ENCODE results near the gene FHIT. TPM values are rescaled to one million over a fixed set of nuclear protein-coding genes. Genes with fewer than 3 reads are reported as not detected.

Gene FHIT
- total and polyA plus RNA-seq, 2 of the 4 experiments (the other 2 are of a cell fraction) = 0.07 TPM; not detected in 1

GRCh38 chr3:61173676-61174075 is 77.6 kb downstream of the FHIT start:
- dilution Hi-C loops (cut with HindIII; ENCODE audit: low sequenced_read_pairs, unreplicated experiment) (no loop called here), in situ Hi-C loops (cut with MboI; ENCODE audit: low sequenced_read_pairs) (no loop called here), intact Hi-C loops (cut with micrococcal nuclease) (no loop called here)
- Histone ChIP-seq H3K4me1 (ENCODE audit: control insufficient read depth, insufficient read depth, low read length) (no peaks in the 10 kb centered on the region), H2BK120ac (ENCODE audit: low read depth, low read length) (no peak overlapping the region), H3K27ac (ENCODE audit: insufficient read depth, low read length) (no peak overlapping the region), H4K20me1 (ENCODE audit: insufficient read depth, low read length) (no peaks in the 10 kb centered on the region), H4K8ac (ENCODE audit: low read depth in 2 of 2, low read length in 2 of 2) (no peak overlapping the region), H3K4ac (ENCODE audit: low read depth, low read length) (no peak overlapping the region), H2BK20ac (ENCODE audit: low read depth, low read length) (no peak overlapping the region), H3K4me2 (ENCODE audit: low read depth, low read length) (no peak overlapping the region), H3K9me3 (ENCODE audit: control insufficient read depth, insufficient read depth, low read length) (no peaks in the 10 kb centered on the region), H4K91ac (ENCODE audit: insufficient read depth, low read depth, low read length) (no peak overlapping the region), H3K9ac (ENCODE audit: low read depth, low read length) (no peak overlapping the region), H2BK15ac (ENCODE audit: low read depth, low read length) (no peak overlapping the region), H3K14ac (replicated peaks; ENCODE audit: low read depth, low read length) (no peak overlapping the region), H3K9me1 (ENCODE audit: insufficient read depth, low read length) (no peaks in the 10 kb centered on the region), H3K23ac (ENCODE audit: low read depth, low read length) (no peak overlapping the region), H4K5ac (ENCODE audit: low read depth, low read length) (no peak overlapping the region), H2AK9ac (replicated peaks; ENCODE audit: low read depth, low read length, poor library complexity) (no peak overlapping the region), H3K56ac (ENCODE audit: extremely low read depth, insufficient read depth, low read length) (no peak overlapping the region), H3K36me3 (ENCODE audit: control insufficient read depth, insufficient read depth, low read length) (no peaks in the 10 kb centered on the region), H3K27me3 (ENCODE audit: control insufficient read depth, insufficient read depth, low read length) (no peaks in the 10 kb centered on the region), H2BK5ac (ENCODE audit: low read depth, low read length, poor library complexity, severe bottlenecking) (no peak overlapping the region), H3K79me1 (ENCODE audit: low read depth in 1 of 2, low read length in 2 of 2) (no peaks in the 10 kb centered on the region), H3K4me3 (ENCODE audit: insufficient read depth, low read depth, low read length) (no peak overlapping the region), H3K18ac (ENCODE audit: low read depth, low read length) (no peak overlapping the region), H2AFZ (replicated peaks; ENCODE audit: low read length, poor library complexity) (no peak overlapping the region), H2AK5ac (ENCODE audit: low read depth, low read length) (no peak overlapping the region)
- ChIA-PET POLR2A (ENCODE audit: unreplicated experiment) (no interaction called here), CTCF (interaction anchor here (1.1 kb wide), 1 partner anchor 19 kb away, joined by 4 read pairs; no protein-coding TSS in a partner anchor)
- no peak for DNase-seq
- no TSS peak for BruUV-seq (replicated peaks)
- TF ChIP-seq NFE2L2 (IDR thresholded peaks at IDR 0.05; ENCODE audit: low read depth, low read length) (no peak), USF2 (IDR thresholded peaks at IDR 0.05; ENCODE audit: low read depth, low read length) (no peak), RCOR1 (IDR thresholded peaks at IDR 0.05; ENCODE audit: insufficient replicate concordance, low read length) (no peak), FOS (IDR thresholded peaks at IDR 0.05; ENCODE audit: low read depth, low read length) (no peak), RAD21 (IDR thresholded peaks at IDR 0.05; ENCODE audit: low read length) (no peak), ELK1 (IDR thresholded peaks at IDR 0.05; ENCODE audit: borderline replicate concordance, low read depth, low read length) (no peak), POLR2A (IDR thresholded peaks at IDR 0.05; ENCODE audit: low read depth, low read length) (no peak), SMC3 (IDR thresholded peaks at IDR 0.05; ENCODE audit: low read depth, low read length) (no peak), CTCF (conservative IDR thresholded peaks at IDR 0.05; ENCODE audit: low read depth, low read length) (no peak), MXI1 (IDR thresholded peaks at IDR 0.05; ENCODE audit: borderline replicate concordance, low read depth, low read length) (no peak), MAZ (IDR thresholded peaks at IDR 0.05; ENCODE audit: borderline replicate concordance, low read depth, low read length) (no peak), RFX5 (IDR thresholded peaks at IDR 0.05; ENCODE audit: low read depth, low read length) (no peak), CEBPB (IDR thresholded peaks at IDR 0.05; ENCODE audit: low read depth, low read length) (no peak)
- no peak for ATAC-seq (ENCODE audit: low read depth)
